A549 (cell line): ENCODE results near the gene COMMD10. TPM values are rescaled to one million over a fixed set of nuclear protein-coding genes. Genes with fewer than 3 reads are reported as not detected.

Source experiments
- ATAC-seq, 2 experiments: fragments of 200-7000 bp in 1 of 2; fragments of >200 bp in 1 of 2; cut with Nextera tagmentation in 1 of 2; cut with Tn5 transposase in 1 of 2; 3 replicates each; pipeline versions ENCODE4 v1.8.0 to v1.9.1; 2018 to 2020; ENCODE audit warnings: mild to moderate bottlenecking in 1 of 2, moderate library complexity in 1 of 2
- CTCF ChIA-PET: fragments of 300-600 bp; sonication (Branson Sonifier 250); formaldehyde crosslinking; extraction: SDS; loops from one replicate; lab custom pipeline; 2021; ENCODE audit warnings: antibody characterized with exemption, inconsistent platforms; lab: Yijun Ruan, JAX
- POLR2A ChIA-PET: fragments of 350-600 bp; formaldehyde crosslinking; extraction: SDS; loops from one replicate; lab custom pipeline; 2021; ENCODE audit warnings: antibody characterized with exemption, inconsistent platforms; lab: Yijun Ruan, JAX
- DNase-seq, 2 experiments: peaks; one replicate each; pipeline versions ENCODE4 v3.0.0 to v3.0.0-alpha.2; 2011 to 2016; ENCODE audit warnings: low read depth in 1 of 2, low spot score in 1 of 2
- FAIRE-seq: peaks from 2 replicates; lab custom pipeline; 2011; peaks lifted over from hg19 to GRCh38; lab: Jason Lieb, UNC
- H3K27ac ChIP-seq, 2 experiments: fragments of >200 bp; sonication (Bioruptor Twin); formaldehyde crosslinking; 3 replicates each; pipeline ENCODE4 v1.5.1; 2016 to 2017
- H3K4me1 ChIP-seq: fragments of >200 bp; sonication (Bioruptor Twin); formaldehyde crosslinking; 3 replicates; pipeline ENCODE4 v1.6.1; 2016
- H3K4me2 ChIP-seq: fragments of >200 bp; sonication (Bioruptor Twin); formaldehyde crosslinking; 3 replicates; pipeline ENCODE4 v1.6.1; 2016
- H3K4me3 ChIP-seq: fragments of >200 bp; sonication (Bioruptor Twin); formaldehyde crosslinking; 3 replicates; pipeline ENCODE4 v1.5.1; 2016
- H3K9me3 ChIP-seq: fragments of >200 bp; sonication (Bioruptor Twin); formaldehyde crosslinking; 3 replicates; pipeline ENCODE4 v1.6.1; 2016
- BHLHE40 ChIP-seq: IDR thresholded peaks from 2 replicates; pipeline ENCODE4 v1.6.1; 2012; ENCODE audit warnings: low read depth, low read length, inconsistent platforms
- CBX2 ChIP-seq: fragments of 200-600 bp; sonication (generic); IDR thresholded peaks from 2 replicates; pipeline ENCODE4 v1.6.1; 2016; ENCODE audit warnings: low read depth, mild to moderate bottlenecking, borderline replicate concordance
- CEBPB ChIP-seq, 2 experiments: fragments of >200 bp in 1 of 2; sonication (Bioruptor Twin) in 1 of 2; formaldehyde crosslinking in 1 of 2; IDR thresholded peaks; 2 replicates each; pipeline ENCODE4 v1.6.1; 2012 to 2016
- EHF ChIP-seq: fragments of 250-450 bp; sonication (Bioruptor Pico); IDR thresholded peaks from 2 replicates; pipeline ENCODE4 v1.5.0; 2020; ENCODE audit warnings: mild to moderate bottlenecking
- FOSL2 ChIP-seq, 2 experiments: fragments of 450-650 bp in 1 of 2; fragments of >200 bp in 1 of 2; sonication (Bioruptor Twin) in 1 of 2; formaldehyde crosslinking; IDR thresholded peaks; 2 replicates each; pipeline versions ENCODE4 v1.5.0 to v1.6.1; 2016 to 2020; ENCODE audit warnings: mild to moderate bottlenecking in 1 of 2, moderate library complexity in 1 of 2
- FOXS1 ChIP-seq: fragments of 250-450 bp; sonication (Bioruptor Pico); IDR thresholded peaks from 2 replicates; pipeline ENCODE4 v1.5.0; 2020; ENCODE audit warnings: mild to moderate bottlenecking, moderate library complexity
- HEYL ChIP-seq: fragments of 250-450 bp; sonication (Bioruptor Pico); IDR thresholded peaks from 2 replicates; pipeline ENCODE4 v1.8.0; 2021; ENCODE audit warnings: mild to moderate bottlenecking, moderate library complexity
- HOXA7 ChIP-seq: fragments of 250-450 bp; sonication (Bioruptor Pico); IDR thresholded peaks from 2 replicates; pipeline ENCODE4 v1.5.0; 2020; ENCODE audit warnings: mild to moderate bottlenecking, moderate library complexity
- HOXB5 ChIP-seq: fragments of 250-450 bp; sonication (Bioruptor Pico); IDR thresholded peaks from 2 replicates; pipeline ENCODE4 v1.5.0; 2020; ENCODE audit warnings: mild to moderate bottlenecking, moderate library complexity
- JUNB ChIP-seq: fragments of >200 bp; sonication (Bioruptor Twin); formaldehyde crosslinking; IDR thresholded peaks from 2 replicates; pipeline ENCODE4 v1.6.1; 2016
- MAFK ChIP-seq: fragments of 450-650 bp; IDR thresholded peaks from 2 replicates; pipeline ENCODE4 v1.6.1; 2014; ENCODE audit not compliant: partially characterized antibody
- NFE2L2 ChIP-seq: fragments of 150-350 bp; conservative IDR thresholded peaks from 2 replicates; pipeline ENCODE4 v1.6.1; 2014; ENCODE audit warnings: low read length
- PHF8 ChIP-seq: fragments of 200-600 bp; sonication (generic); IDR thresholded peaks from 2 replicates; pipeline ENCODE4 v1.6.1; 2016; ENCODE audit warnings: low read depth, mild to moderate bottlenecking, antibody characterized with exemption, moderate library complexity, borderline replicate concordance
- TFCP2L1 ChIP-seq: fragments of 250-450 bp; sonication (Bioruptor Pico); IDR thresholded peaks from 2 replicates; pipeline ENCODE4 v1.5.0; 2021; ENCODE audit warnings: mild to moderate bottlenecking
- whole genome bisulfite sequencing: methylation state at CpG from one replicate; pipeline ENCODE4 v1.1.6; 2017; ENCODE audit errors: missing lambda C conversion rate; 5-methylcytosine and 5-hydroxymethylcytosine counted together
- polyA plus RNA-seq, 4 experiments: library from polyadenylated mRNA; depleted of rRNA in 3 of 4; stranded (reverse); fragments of >200 nt; fragmentation: RNase III in 1 of 4; extraction: RNeasy Plus Mini Kit Qiagen cat#74134 plus additional on column Dnase treatment in 1 of 4; gene quantifications; 2 replicates in 3 of 4; 3 replicates in 1 of 4; pipeline ENCODE4 v1.2.3, GENCODE V29; 2011 to 2017
- TF ChIP-seq, protein P1 (sequence below): fragments of >200 bp; sonication (Bioruptor Twin); formaldehyde crosslinking; IDR thresholded peaks from 3 replicates; pipeline ENCODE4 v1.6.1; 2016
- TF ChIP-seq, protein P2 (sequence below): IDR thresholded peaks from 2 replicates; pipeline ENCODE4 v1.6.1; 2012; ENCODE audit warnings: low read depth, borderline replicate concordance
- TF ChIP-seq, protein P3 (sequence below): fragments of 450-650 bp; IDR thresholded peaks from 2 replicates; pipeline ENCODE4 v1.6.1; 2014; ENCODE audit warnings: antibody characterized with exemption
- TF ChIP-seq, protein P4 (sequence below): fragments of 200-600 bp; sonication (generic); IDR thresholded peaks from 2 replicates; pipeline ENCODE4 v1.6.1; 2016; ENCODE audit warnings: antibody characterized with exemption, mild to moderate bottlenecking, moderate library complexity
- TF ChIP-seq, protein P5 (sequence below): fragments of >200 bp; sonication (Bioruptor Twin); formaldehyde crosslinking; IDR thresholded peaks from 2 replicates; pipeline ENCODE4 v1.6.1; 2016
- TF ChIP-seq, protein P6 (sequence below): IDR thresholded peaks from 2 replicates; pipeline ENCODE4 v1.6.1; 2012

The COMMD10 gene
- polyA plus RNA-seq, 2 of the 4 experiments (the other 2 are of a cell fraction) = 40.2 to 63.9 TPM

DNA sequence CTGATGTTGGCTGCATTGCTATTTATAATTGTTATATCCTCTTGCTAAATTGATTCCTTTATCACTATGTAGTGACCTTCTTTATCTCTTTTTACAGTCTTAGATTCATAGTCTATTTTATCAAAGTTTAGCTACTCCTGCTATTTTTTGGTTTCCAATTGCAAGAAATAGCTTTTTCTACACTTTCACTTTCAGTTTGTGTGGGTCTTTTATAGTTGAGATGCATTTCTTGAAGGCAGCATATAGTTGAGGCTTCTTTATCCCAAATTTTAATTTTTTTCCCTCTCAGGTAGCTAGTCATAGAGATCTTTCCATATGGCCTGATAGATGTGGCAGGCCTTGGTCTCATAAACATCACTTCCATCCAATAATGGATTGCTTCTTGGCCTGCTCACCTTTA is 228.5 kb downstream of the COMMD10 start:
- FAIRE-seq = no peak

DNA sequence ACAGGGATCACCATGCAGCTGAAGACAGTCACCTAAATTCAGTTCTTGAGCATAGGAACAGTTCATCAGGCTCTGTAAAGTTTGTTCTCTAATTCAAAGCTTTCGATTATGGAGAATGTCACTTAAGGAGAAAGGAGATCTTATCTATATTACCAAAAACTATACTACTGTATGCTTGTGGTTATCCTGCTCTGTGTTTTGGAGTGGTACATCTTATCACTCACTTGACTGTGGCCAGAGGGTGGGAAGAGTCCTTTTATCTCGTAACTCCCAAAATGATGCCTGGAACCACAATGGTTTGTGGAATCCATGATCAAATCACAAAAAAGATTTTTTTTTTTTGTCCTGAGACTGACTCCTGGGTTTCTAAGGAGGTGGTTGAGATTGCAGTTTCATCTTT is 230.7 kb downstream of the COMMD10 start:
- ATAC-seq = no peak
- TF ChIP-seq, protein P1, sequence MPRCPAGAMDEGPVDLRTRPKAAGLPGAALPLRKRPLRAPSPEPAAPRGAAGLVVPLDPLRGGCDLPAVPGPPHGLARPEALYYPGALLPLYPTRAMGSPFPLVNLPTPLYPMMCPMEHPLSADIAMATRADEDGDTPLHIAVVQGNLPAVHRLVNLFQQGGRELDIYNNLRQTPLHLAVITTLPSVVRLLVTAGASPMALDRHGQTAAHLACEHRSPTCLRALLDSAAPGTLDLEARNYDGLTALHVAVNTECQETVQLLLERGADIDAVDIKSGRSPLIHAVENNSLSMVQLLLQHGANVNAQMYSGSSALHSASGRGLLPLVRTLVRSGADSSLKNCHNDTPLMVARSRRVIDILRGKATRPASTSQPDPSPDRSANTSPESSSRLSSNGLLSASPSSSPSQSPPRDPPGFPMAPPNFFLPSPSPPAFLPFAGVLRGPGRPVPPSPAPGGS = no peak
- no peak for TF ChIP-seq HEYL (CRISPR knock-in tag)
- TF ChIP-seq, all 56 proteins: peak for 0
- H3K4me1 ChIP-seq = no peaks in the 10 kb centered on the region
- no peak overlapping the region for H3K4me3 ChIP-seq
- ChIA-PET CTCF (no interaction called here), POLR2A (no interaction called here)
- H3K4me2 ChIP-seq = no peak overlapping the region
- H3K27ac ChIP-seq = no peak overlapping the region
- DNase-seq (no peak), FAIRE-seq (no peak)
- WGBS = 91% methylated on average over 2 of the region's 2 CpGs
- H3K9me3 ChIP-seq = no peaks in the 10 kb centered on the region

More for the DNA sequence above, 228.5 kb downstream of the COMMD10 start:
- Histone ChIP-seq H3K4me1 (no peaks in the 10 kb centered on the region), H3K27ac (no peak overlapping the region), H3K4me2 (no peak overlapping the region), H3K9me3 (no peaks in the 10 kb centered on the region), H3K4me3 (no peak overlapping the region)
- TF ChIP-seq TFCP2L1 (CRISPR knock-in tag) (no peak), BHLHE40 (no peak), PHF8 (no peak), JUNB (no peak), CBX2 (no peak), CEBPB (IDR thresholded peaks at IDR 0.05) (no peak), HOXB5 (CRISPR knock-in tag) (no peak)
- TF ChIP-seq, protein P2, sequence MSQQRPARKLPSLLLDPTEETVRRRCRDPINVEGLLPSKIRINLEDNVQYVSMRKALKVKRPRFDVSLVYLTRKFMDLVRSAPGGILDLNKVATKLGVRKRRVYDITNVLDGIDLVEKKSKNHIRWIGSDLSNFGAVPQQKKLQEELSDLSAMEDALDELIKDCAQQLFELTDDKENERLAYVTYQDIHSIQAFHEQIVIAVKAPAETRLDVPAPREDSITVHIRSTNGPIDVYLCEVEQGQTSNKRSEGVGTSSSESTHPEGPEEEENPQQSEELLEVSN = no peak
- TF ChIP-seq, protein P3, sequence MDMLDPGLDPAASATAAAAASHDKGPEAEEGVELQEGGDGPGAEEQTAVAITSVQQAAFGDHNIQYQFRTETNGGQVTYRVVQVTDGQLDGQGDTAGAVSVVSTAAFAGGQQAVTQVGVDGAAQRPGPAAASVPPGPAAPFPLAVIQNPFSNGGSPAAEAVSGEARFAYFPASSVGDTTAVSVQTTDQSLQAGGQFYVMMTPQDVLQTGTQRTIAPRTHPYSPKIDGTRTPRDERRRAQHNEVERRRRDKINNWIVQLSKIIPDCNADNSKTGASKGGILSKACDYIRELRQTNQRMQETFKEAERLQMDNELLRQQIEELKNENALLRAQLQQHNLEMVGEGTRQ = no peak
- TF ChIP-seq, protein P4, sequence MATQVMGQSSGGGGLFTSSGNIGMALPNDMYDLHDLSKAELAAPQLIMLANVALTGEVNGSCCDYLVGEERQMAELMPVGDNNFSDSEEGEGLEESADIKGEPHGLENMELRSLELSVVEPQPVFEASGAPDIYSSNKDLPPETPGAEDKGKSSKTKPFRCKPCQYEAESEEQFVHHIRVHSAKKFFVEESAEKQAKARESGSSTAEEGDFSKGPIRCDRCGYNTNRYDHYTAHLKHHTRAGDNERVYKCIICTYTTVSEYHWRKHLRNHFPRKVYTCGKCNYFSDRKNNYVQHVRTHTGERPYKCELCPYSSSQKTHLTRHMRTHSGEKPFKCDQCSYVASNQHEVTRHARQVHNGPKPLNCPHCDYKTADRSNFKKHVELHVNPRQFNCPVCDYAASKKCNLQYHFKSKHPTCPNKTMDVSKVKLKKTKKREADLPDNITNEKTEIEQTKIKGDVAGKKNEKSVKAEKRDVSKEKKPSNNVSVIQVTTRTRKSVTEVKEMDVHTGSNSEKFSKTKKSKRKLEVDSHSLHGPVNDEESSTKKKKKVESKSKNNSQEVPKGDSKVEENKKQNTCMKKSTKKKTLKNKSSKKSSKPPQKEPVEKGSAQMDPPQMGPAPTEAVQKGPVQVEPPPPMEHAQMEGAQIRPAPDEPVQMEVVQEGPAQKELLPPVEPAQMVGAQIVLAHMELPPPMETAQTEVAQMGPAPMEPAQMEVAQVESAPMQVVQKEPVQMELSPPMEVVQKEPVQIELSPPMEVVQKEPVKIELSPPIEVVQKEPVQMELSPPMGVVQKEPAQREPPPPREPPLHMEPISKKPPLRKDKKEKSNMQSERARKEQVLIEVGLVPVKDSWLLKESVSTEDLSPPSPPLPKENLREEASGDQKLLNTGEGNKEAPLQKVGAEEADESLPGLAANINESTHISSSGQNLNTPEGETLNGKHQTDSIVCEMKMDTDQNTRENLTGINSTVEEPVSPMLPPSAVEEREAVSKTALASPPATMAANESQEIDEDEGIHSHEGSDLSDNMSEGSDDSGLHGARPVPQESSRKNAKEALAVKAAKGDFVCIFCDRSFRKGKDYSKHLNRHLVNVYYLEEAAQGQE = no peak
- ChIA-PET CTCF (no interaction called here), POLR2A (no interaction called here)
- DNase-seq (no peak), ATAC-seq (no peak)

DNA sequence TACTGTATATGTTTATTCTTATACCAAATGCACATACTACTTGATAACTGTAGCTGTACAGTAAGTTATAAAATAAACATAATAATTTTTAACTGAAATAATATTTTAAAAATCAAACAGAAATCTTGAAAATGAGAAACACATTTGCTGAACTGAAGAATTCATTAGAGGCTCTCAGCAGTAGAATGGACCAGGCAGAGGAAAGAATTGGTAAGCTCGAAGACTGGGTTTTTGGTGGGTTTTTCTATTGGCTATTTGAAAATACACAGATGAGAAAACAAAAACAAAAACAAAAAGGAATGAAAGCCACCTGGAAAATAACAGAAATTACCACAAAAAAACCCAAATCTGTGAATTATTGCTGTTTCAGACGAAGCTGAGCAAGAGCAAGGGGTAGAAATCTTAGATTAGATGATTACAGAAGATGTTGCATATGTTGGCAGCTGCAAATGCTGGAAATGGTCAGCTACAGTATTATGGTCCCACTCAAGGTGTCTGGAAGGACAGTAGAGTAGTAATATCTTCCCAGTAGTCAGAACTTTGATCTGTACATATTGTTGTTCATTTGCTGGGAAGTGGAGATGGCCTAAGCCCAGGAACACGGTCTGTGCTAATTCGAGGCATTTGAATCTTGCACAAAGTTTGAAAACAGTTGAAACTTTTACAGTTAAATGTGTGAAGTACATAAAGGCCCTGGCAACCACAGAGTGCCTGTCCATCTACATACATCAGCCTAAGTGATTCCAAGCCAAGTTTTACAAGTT is 233.4 kb downstream of the COMMD10 start:
- CTCF ChIA-PET = interaction anchor here (0.7 kb wide), 1 partner anchor 9 kb away, joined by 3 read pairs; no protein-coding TSS in a partner anchor
- no peak overlapping the region for H3K4me3 ChIP-seq
- FAIRE-seq = no peak
- ATAC-seq = no peak
- H3K4me1 ChIP-seq = no peaks in the 10 kb centered on the region
- DNase-seq = no peak
- POLR2A ChIA-PET = no interaction called here
- peaks cover 3% of the 10 kb centered on the region; the same call in 1 of the 3 replicates for H3K9me3 ChIP-seq
- no peak for TF ChIP-seq EHF
- TF ChIP-seq HOXA7 (CRISPR knock-in tag) = no peak
- TF ChIP-seq, protein P5, sequence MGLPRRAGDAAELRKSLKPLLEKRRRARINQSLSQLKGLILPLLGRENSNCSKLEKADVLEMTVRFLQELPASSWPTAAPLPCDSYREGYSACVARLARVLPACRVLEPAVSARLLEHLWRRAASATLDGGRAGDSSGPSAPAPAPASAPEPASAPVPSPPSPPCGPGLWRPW = no peak
- TF ChIP-seq HEYL (CRISPR knock-in tag) = no peak
- TF ChIP-seq FOXS1 (CRISPR knock-in tag) = no peak
- no peak for TF ChIP-seq FOSL2 (IDR thresholded peaks at IDR 0.05)
- TF ChIP-seq FOSL2 (CRISPR knock-in tag; IDR thresholded peaks at IDR 0.05) = no peak
- TF ChIP-seq, protein P6, sequence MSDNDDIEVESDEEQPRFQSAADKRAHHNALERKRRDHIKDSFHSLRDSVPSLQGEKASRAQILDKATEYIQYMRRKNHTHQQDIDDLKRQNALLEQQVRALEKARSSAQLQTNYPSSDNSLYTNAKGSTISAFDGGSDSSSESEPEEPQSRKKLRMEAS = no peak
- TF ChIP-seq NFE2L2 = no peak
- TF ChIP-seq MAFK = no peak
- TF ChIP-seq, all 56 proteins: peak for 0
- Histone ChIP-seq H3K4me2 (no peak overlapping the region), H3K27ac (no peak overlapping the region)
- WGBS = 69% methylated on average over 4 of the region's 4 CpGs
